Suprapubic skin (tissue), 4 donors: ENCODE data around the gene EDDM3A. TPM values are rescaled to one million over a fixed set of nuclear protein-coding genes. Genes with fewer than 3 reads are reported as not detected.
"Not testable (repeated sequence)": the region's sequence is repeated elsewhere in the genome, so short reads cannot be mapped to it uniquely, and the experiment has no call there.

Source experiments
- DNase-seq, 2 donors: peaks; one replicate each; pipeline ENCODE4 v3.0.0-alpha.2; 2019; ENCODE audit warnings: low spot score in 2 of 2
- H3K27ac ChIP-seq: fragments of 200-600 bp; sonication (generic); one replicate; pipeline ENCODE4 v1.5.1; 2019
- H3K27me3 ChIP-seq: fragments of 200-600 bp; sonication (generic); one replicate; pipeline ENCODE4 v1.5.1; 2019
- H3K36me3 ChIP-seq: fragments of 200-600 bp; sonication (generic); one replicate; pipeline ENCODE4 v1.5.1; 2019
- H3K4me1 ChIP-seq: fragments of 200-600 bp; sonication (generic); one replicate; pipeline ENCODE4 v1.5.1; 2019
- H3K4me3 ChIP-seq: fragments of 200-600 bp; sonication (generic); one replicate; pipeline ENCODE4 v1.5.1; 2019; ENCODE audit warnings: mild to moderate bottlenecking
- H3K9me3 ChIP-seq: fragments of 200-600 bp; sonication (generic); one replicate; pipeline ENCODE4 v1.5.1; 2019
- EP300 ChIP-seq: sonication (generic); formaldehyde crosslinking; IDR thresholded peaks from one replicate; pipeline ENCODE4 v1.6.1; 2017; ENCODE audit warnings: antibody characterized with exemption
- POLR2A ChIP-seq, 2 donors: fragments of 450-650 bp; IDR thresholded peaks; one replicate each; pipeline ENCODE4 v1.6.1; 2017; ENCODE audit warnings: antibody characterized with exemption in 2 of 2, mild to moderate bottlenecking in 2 of 2, moderate library complexity in 2 of 2
- POLR2AphosphoS5 ChIP-seq, 3 donors: sonication (generic); formaldehyde crosslinking; IDR thresholded peaks; one replicate each; pipeline ENCODE4 v1.6.1; 2017; ENCODE audit warnings: antibody characterized with exemption in 3 of 3
- WGBS: methylation state at CpG from one replicate; pipeline ENCODE4 v1.1.5; 2018; 5-methylcytosine and 5-hydroxymethylcytosine counted together
- total RNA-seq, 4 donors: library from RNA; depleted of rRNA; stranded (reverse); fragments of >200 nt; gene quantifications; one replicate each; pipeline ENCODE4 v1.1.0, GENCODE V29; 2016
- TF ChIP-seq, protein P1 (sequence below), 2 donors: fragments of 200-600 bp in 1 of 2; fragments of 450-650 bp in 1 of 2; sonication (generic) in 1 of 2; IDR thresholded peaks; one replicate each; pipeline ENCODE4 v1.5.1; 2016 to 2019; ENCODE audit warnings: antibody characterized with exemption in 2 of 2, mild to moderate bottlenecking in 1 of 2, moderate library complexity in 1 of 2

EDDM3A gene
- total RNA-seq, 4 donors from 2014 or later: not detected

DNA sequence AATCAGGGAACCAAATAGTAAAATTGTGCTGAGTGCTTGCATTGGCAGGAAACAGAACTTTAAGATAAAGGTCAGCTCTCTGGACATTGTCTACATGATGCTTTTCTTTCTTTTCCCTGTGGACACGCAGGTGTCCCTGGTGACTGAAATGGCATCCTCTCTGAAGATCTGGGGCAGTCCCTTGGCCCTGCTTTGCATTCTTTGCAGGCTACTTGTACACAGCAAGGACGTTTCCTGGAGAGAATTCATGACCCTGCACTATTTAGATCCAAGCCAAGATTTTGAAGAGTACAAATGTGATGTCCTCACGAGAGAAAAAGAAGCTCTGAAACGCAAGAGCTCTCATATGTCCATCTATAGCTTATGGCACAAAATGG lies 11.3 kb upstream of the EDDM3A start:
- 52% methylated on average over 4 of the region's 4 CpGs for WGBS
- Histone ChIP-seq H3K36me3 (no peaks in the 10 kb centered on the region), H3K4me1 (no peaks in the 10 kb centered on the region), H3K27ac (no peak overlapping the region), H3K9me3 (no peaks in the 10 kb centered on the region), H3K27me3 (no peaks in the 10 kb centered on the region), H3K4me3 (no peak overlapping the region)
- DNase-seq: no peak
- TF ChIP-seq POLR2A (IDR thresholded peaks at IDR 0.05) (no peak), POLR2AphosphoS5 (IDR thresholded peaks at IDR 0.05) (no peak)

GRCh38 chr14:20738292-20738691 lies 7.4 kb upstream of the EDDM3A start:
- H3K4me1 ChIP-seq, H3K36me3 ChIP-seq, H3K4me3 ChIP-seq, H3K9me3 ChIP-seq, H3K27me3 ChIP-seq, H3K27ac ChIP-seq, DNase-seq: not testable (repeated sequence)
- WGBS: 91% methylated on average over 7 of the region's 7 CpGs

DNA sequence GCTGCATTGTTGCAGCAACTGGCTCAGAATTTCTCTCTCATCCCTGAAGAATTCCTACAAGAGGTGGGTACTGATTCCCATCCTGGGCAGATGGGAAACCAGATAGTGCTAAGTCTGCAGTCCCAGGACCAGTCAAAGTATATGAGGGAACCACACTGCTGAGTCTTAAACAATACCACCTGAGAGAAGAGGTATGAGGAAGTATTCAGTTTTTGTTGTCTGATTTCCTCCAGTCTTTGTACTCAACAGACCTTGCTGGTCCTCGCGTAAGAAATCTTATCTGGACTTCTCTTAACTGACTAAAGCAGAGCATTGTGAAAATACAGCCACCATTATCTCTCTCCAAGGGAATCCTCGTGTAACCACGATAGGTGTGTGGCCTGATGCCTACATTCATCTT lies 3.6 kb upstream of the EDDM3A start:
- 85% methylated on average over 4 of the region's 4 CpGs for WGBS
- no peaks in the 10 kb centered on the region for H3K27me3 ChIP-seq
- no peak for DNase-seq
- H3K4me3 ChIP-seq: no peak overlapping the region
- no peaks in the 10 kb centered on the region for H3K9me3 ChIP-seq
- TF ChIP-seq POLR2AphosphoS5 (IDR thresholded peaks at IDR 0.05): no peak
- TF ChIP-seq EP300: no peak
- TF ChIP-seq, protein P1, sequence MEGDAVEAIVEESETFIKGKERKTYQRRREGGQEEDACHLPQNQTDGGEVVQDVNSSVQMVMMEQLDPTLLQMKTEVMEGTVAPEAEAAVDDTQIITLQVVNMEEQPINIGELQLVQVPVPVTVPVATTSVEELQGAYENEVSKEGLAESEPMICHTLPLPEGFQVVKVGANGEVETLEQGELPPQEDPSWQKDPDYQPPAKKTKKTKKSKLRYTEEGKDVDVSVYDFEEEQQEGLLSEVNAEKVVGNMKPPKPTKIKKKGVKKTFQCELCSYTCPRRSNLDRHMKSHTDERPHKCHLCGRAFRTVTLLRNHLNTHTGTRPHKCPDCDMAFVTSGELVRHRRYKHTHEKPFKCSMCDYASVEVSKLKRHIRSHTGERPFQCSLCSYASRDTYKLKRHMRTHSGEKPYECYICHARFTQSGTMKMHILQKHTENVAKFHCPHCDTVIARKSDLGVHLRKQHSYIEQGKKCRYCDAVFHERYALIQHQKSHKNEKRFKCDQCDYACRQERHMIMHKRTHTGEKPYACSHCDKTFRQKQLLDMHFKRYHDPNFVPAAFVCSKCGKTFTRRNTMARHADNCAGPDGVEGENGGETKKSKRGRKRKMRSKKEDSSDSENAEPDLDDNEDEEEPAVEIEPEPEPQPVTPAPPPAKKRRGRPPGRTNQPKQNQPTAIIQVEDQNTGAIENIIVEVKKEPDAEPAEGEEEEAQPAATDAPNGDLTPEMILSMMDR (IDR thresholded peaks at IDR 0.05): no peak
- no peak for TF ChIP-seq POLR2A (IDR thresholded peaks at IDR 0.05)
- no peaks in the 10 kb centered on the region for H3K36me3 ChIP-seq
- H3K4me1 ChIP-seq: no peaks in the 10 kb centered on the region
- no peak overlapping the region for H3K27ac ChIP-seq

DNA sequence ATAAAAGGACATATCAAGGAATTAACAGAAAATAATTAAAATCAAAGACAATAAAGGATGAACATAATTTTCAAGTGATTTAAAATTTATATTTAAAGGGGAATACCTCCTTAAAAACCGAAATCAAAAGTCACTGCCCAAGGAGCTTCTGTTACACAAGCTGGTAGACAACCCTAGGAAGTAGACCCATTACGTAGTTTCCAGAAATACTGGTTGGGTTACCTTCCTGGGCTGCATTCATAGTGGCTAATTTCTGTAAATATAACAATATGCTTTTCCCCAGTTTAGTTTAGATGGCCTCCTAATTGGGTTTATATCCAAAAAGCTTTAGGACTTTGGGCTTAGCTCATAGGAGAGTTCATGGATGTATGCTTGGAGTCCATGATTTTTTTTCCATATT lies 2.1 kb upstream of the EDDM3A start:
- no peaks in the 10 kb centered on the region for H3K9me3 ChIP-seq
- no peaks in the 10 kb centered on the region for H3K4me1 ChIP-seq
- WGBS: 50% methylated on average over 2 of the region's 2 CpGs
- no peak overlapping the region for H3K4me3 ChIP-seq
- TF ChIP-seq EP300 (no peak), POLR2AphosphoS5 (IDR thresholded peaks at IDR 0.05) (no peak), POLR2A (IDR thresholded peaks at IDR 0.05) (no peak)
- TF ChIP-seq, protein P1 (IDR thresholded peaks at IDR 0.05): no peak
- H3K27ac ChIP-seq: no peak overlapping the region
- DNase-seq: no peak
- no peaks in the 10 kb centered on the region for H3K36me3 ChIP-seq
- H3K27me3 ChIP-seq: no peaks in the 10 kb centered on the region

DNA sequence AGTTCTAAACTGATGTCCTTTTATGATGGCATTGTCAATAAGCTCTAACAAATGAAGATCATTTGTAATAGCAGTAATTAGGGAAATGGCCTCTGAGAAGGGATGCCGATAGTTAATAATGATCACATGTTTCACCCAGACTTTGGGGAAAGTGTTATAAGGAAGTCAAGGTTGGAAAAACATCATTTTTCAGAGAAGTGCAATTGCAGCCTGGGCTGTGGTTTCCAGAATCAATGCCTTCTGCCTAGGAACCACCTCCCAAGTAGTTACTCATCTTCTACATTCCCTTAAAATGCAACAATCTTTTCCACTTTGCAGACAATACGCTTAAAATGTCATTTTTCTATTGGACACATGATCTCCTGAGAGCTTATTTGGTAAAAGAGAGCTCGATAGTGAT lies 879 bp downstream of the EDDM3A start:
- H3K9me3 ChIP-seq: no peaks in the 10 kb centered on the region
- WGBS: 85% methylated on average over 3 of the region's 3 CpGs
- no peaks in the 10 kb centered on the region for H3K27me3 ChIP-seq
- DNase-seq: no peak
- no peaks in the 10 kb centered on the region for H3K36me3 ChIP-seq
- H3K27ac ChIP-seq: no peak overlapping the region
- H3K4me1 ChIP-seq: no peaks in the 10 kb centered on the region
- no peak overlapping the region for H3K4me3 ChIP-seq
- TF ChIP-seq EP300: no peak
- TF ChIP-seq, protein P1 (IDR thresholded peaks at IDR 0.05): no peak
- no peak for TF ChIP-seq POLR2AphosphoS5 (IDR thresholded peaks at IDR 0.05)
- TF ChIP-seq POLR2A (IDR thresholded peaks at IDR 0.05): no peak

DNA sequence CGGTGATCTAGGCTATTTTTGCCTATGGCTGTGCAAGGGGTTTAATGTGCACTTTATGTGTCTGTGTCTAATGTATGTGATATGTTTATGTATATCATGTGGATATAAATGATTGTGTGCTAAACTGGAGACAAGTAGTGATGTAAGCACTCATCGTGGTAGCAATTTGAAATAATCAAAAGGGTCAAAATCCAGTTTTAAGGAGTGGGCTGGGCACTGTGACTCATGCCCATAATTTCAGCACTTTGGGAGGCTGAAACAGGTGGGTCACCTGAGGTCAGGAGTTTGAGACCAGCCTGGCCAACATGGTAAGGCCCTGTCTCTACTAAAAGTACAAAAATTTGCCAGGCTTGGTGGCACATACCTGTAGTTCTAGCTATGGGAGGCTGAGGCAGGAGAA lies 2.8 kb downstream of the EDDM3A start:
- no peaks in the 10 kb centered on the region for H3K9me3 ChIP-seq
- no peaks in the 10 kb centered on the region for H3K36me3 ChIP-seq
- H3K4me3 ChIP-seq: no peak overlapping the region
- TF ChIP-seq EP300: no peak
- TF ChIP-seq POLR2A (IDR thresholded peaks at IDR 0.05): no peak
- H3K27ac ChIP-seq: no peak overlapping the region
- 93% methylated on average over 2 of the region's 2 CpGs for WGBS
- no peak for DNase-seq
- no peaks in the 10 kb centered on the region for H3K4me1 ChIP-seq
- H3K27me3 ChIP-seq: no peaks in the 10 kb centered on the region

- Histone ChIP-seq H3K27me3 (no peaks in the 10 kb centered on the region), H3K27ac (no peak overlapping the region)
These were observed 4.5 kb downstream of the EDDM3A start for GRCh38 chr14:20750194-20750593.

More at GRCh38 chr14:20750194-20750593, 4.5 kb downstream of the EDDM3A start:
- Histone ChIP-seq H3K4me3 (no peak overlapping the region), H3K4me1 (no peaks in the 10 kb centered on the region), H3K9me3 (no peaks in the 10 kb centered on the region), H3K36me3 (no peaks in the 10 kb centered on the region)
- TF ChIP-seq POLR2A (IDR thresholded peaks at IDR 0.05) (no peak), POLR2AphosphoS5 (IDR thresholded peaks at IDR 0.05) (no peak), EP300 (no peak)
- TF ChIP-seq, protein P1 (IDR thresholded peaks at IDR 0.05): no peak
- no peak for DNase-seq
- 77% methylated on average over 1 of the region's 1 CpG for WGBS
